ENCODE measurements around the gene RASIP1.

RASIP1 gene

DNA sequence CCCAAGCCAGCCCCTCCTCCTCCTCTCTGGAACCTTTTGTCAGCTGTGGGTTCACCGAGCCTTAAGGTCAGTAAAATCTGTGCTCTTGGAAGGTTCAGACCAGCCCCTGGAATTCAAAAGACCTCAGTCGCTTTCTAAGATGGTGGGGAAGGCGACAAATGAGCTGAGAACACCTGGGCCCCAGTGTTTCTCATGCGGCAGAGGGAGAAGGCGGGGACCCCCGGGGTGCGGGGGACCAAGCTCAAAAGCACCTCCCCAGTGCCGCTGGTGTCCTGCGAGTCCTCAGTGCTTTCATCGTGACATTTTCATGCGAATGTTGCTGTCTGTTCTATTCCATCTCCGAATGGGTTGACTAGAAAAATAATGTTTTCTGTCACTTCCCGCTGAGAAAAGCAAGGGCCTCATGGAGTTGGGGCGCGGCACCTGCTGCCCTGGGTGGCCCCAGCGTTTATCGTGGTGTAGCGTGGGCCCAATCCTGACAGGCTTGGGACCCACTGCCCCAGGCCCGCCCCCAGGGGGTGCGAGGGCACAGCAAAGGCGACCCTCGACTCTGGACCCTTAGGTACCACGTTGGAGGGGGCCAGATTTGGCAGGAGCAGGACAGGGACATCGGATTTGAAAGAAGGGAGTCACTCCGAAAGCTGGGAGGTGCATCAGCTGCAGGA, 66.8 kb downstream of the RASIP1 start:
- DNase-seq (ENCODE audit: low read depth): no peak

DNA sequence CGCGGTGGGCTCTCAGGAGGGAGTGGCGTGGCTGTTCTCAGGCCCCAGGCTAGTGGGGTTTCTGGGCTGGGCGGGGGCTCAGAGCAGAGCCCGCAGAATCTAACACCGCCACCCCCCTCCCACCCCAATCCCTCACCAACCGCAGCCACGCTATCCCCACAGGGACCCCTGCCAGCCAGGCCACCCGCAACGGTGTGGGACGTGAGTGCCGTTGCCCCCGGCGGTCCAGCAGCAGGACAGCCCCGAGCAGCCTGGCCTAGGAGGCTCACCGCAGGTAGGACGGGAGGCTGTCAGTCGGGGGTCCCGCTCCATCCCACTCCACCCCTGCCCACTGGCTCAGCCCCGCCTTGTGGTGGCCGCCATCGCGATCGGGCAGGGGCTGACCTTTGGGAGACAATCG, 67.4 kb downstream of the RASIP1 start, which contains the start of gene NTN5:
Gene NTN5, minus strand, starts transcription at position 24 of the 400 bp plus-strand sequence. CDS start 2,031 bp downstream, outside the sequence.
- no peak for DNase-seq (ENCODE audit: low read depth)

DNA sequence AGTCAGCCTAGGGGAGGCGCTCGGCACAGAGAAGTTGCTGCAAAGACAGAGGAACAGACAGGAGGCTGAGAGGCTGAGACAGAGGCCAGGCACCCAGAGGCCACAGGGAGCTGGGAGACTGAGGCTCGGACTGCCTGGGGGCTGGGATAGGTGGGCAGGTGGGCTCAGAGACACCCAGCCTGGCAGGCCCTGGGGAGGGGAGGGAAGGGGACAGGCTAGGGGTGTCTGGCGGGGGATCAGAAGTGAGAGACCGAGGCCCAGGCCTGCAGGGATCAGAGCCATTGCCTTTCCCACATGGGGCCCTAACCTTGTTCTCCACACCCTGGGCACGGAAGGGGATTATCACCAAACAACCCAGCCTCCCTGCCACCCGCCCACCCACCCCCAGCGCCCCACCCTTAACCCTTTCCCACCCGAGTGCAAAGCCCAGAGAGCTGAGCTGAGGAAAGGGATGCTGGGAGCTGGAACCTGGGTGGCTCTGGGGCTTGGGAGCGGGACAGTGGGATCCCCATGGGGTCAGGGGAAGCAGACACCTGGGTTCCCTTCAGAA, 68.9 kb downstream of the RASIP1 start:
- no peak for DNase-seq (ENCODE audit: low read depth)

DNA sequence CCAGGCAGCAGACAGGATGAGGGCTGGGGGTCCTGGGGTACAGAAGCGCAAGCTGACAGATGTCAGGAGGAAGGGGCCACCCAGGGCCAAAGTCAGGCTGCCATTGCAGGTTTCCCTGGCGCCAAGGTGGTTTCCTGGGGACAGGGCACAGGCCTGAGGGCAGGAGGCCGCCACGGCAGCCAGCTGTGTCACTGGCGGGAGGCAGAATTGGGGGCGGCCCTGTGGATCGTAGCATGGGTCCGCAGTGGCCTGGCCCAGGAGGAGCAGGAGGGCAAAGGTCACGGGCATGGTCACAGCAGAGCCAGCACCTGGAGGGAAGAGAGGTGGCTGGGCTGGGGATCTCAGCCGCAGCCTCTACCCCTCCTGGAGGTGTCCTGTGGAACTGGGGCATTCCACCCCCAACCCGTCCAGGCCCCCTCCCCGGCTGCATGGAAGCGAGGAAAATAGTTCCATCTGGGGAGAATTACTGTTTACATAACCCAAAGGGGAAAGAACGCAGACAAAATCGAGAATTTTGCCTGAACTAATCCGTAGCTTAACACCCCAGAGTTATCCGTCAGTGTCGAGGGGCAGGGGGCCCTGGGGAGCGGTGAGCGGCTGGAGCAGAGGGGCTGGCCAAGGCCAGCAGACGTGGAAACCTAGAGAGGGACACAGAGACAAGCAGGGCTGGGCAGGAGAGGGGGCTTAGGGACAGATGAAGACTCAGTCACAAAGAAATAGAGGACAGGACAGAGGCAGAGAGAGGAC, 69.5 kb downstream of the RASIP1 start:
- no peak for DNase-seq (ENCODE audit: low read depth)

Measured in activated T-cell treated with anti-CD3 and anti-CD28 coated beads for 48 hours (primary cell).